ENCODE data around the gene IGF2BP2.

- TF ChIP-seq, protein P1, sequence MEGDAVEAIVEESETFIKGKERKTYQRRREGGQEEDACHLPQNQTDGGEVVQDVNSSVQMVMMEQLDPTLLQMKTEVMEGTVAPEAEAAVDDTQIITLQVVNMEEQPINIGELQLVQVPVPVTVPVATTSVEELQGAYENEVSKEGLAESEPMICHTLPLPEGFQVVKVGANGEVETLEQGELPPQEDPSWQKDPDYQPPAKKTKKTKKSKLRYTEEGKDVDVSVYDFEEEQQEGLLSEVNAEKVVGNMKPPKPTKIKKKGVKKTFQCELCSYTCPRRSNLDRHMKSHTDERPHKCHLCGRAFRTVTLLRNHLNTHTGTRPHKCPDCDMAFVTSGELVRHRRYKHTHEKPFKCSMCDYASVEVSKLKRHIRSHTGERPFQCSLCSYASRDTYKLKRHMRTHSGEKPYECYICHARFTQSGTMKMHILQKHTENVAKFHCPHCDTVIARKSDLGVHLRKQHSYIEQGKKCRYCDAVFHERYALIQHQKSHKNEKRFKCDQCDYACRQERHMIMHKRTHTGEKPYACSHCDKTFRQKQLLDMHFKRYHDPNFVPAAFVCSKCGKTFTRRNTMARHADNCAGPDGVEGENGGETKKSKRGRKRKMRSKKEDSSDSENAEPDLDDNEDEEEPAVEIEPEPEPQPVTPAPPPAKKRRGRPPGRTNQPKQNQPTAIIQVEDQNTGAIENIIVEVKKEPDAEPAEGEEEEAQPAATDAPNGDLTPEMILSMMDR (IDR thresholded peaks at IDR 0.05), result no peak
- TF ChIP-seq POLR2A (IDR thresholded peaks at IDR 0.05), result no peak
- no peak for TF ChIP-seq EP300 (IDR thresholded peaks at IDR 0.05)
These were observed 31.9 kb downstream of the IGF2BP2 start for GRCh38 chr3:185792955-185793354.
